Peyer's patch (tissue), 4 donors: ENCODE data around the gene AFF2.

Experiments
- CTCF ChIP-seq, 6 experiments: fragments of 450-650 bp in 4 of 6; fragments of 200-600 bp in 2 of 6; sonication (generic) in 1 of 6; IDR thresholded peaks; one replicate each; pipeline ENCODE4 v1.5.1; 2017 to 2019; ENCODE audit warnings: antibody characterized with exemption in 6 of 6, mild to moderate bottlenecking in 3 of 6, moderate library complexity in 1 of 6
- POLR2A ChIP-seq, 2 donors: fragments of 450-650 bp; IDR thresholded peaks; one replicate each; pipeline ENCODE4 v1.5.1; 2017; ENCODE audit warnings: antibody characterized with exemption in 2 of 2, mild to moderate bottlenecking in 2 of 2, moderate library complexity in 2 of 2

GRCh38 chrX:148763896-148764295 is 263.5 kb downstream of the AFF2 start:
- TF ChIP-seq POLR2A (IDR thresholded peaks at IDR 0.05) (no peak), CTCF (IDR thresholded peaks at IDR 0.05) (no peak)
